Bladder microvascular endothelial cell (primary cell): ENCODE measurements around the gene OR2T34. TPM values are rescaled to one million over a fixed set of nuclear protein-coding genes. Genes with fewer than 3 reads are reported as not detected.

Experiments
- total RNA-seq: library from RNA; depleted of rRNA; stranded (reverse); fragments of >200 nt; gene quantifications from 2 replicates; pipeline ENCODE4 v1.2.3, GENCODE V29; 2014

The OR2T34 gene, protein sequence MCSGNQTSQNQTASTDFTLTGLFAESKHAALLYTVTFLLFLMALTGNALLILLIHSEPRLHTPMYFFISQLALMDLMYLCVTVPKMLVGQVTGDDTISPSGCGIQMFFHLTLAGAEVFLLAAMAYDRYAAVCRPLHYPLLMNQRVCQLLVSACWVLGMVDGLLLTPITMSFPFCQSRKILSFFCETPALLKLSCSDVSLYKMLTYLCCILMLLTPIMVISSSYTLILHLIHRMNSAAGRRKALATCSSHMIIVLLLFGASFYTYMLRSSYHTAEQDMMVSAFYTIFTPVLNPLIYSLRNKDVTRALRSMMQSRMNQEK
- total RNA-seq, result not detected in 2 replicates

DNA sequence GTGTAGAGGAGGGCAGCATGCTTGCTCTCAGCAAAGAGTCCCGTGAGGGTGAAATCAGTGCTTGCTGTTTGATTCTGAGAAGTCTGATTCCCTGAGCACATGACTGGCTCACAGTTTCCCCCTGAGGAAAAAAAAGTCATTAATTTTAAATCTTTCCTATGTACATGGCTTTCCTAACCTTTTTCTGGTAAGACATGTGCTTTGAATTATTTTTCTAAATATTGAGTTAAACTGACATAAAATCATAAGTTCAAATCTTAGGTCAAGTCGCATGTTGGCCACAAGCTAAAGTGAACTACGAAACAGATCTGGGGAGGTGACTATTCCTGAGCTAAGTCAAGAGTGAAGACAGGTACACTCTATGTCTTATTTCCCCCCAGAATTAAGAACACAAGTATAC is at the start of gene OR2T34:
Gene OR2T34 (minus strand): TSS at position 101 of the 400 bp plus-strand sequence. CDS start 0 bp downstream, at position 101.

DNA sequence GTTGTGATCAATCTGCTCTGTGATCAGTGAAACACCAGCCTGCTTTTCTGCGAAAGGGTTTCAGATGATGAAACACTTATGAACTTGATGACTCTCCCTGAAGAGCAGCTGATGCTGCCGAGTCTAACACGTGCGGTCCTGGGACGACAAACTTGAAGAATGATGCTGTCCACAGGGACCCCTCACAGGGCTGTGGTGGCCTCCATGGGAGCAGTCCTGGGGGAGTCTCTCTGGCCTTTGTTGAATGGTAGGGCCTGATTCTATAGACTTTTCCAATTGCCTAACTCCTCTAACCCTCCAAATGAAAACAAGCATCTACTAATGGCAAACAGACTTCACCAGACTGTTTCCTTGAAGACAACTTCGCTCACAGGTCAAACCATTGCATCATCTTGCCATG is 23.0 kb upstream of the OR2T34 start, which contains the start of gene OR2T10:
Gene OR2T10 (minus strand): TSS at position 112 of the 400 bp plus-strand sequence. CDS start 3,932 bp downstream, outside the sequence.

DNA sequence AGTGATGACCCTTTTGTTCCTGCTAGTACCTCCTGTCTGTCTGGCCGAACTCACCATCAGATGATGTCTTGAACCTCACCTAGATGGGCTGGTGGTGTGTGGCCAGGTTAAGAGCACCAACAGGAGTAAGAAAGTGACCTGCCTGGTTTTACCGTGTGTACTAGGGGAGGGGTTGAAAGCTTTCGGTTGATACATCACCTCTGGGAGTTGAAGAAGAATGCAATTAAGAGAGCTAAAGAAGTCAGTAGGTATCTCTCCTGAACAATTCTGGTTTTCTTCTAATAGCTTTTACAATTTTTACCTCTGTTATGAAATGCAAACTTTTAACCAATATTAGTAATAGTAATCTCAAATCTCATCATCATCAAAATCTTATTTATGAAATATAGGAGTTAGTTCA is 11.9 kb downstream of the OR2T34 start, which contains the start of gene OR2T29:
Gene OR2T29 (minus strand): TSS at position 101 of the 400 bp plus-strand sequence. CDS start 3,281 bp downstream, outside the sequence.

Other genes starting within 250 kb of the OR2T34 start
- not detected in 2 replicates for gene OR14C36, start 226.0 kb downstream of the OR2T34 start, total RNA-seq
- gene OR2T4, start 213.1 kb downstream of the OR2T34 start, total RNA-seq, result not detected in 2 replicates
- gene OR2T6, start 199.0 kb downstream of the OR2T34 start, total RNA-seq, result not detected in 2 replicates
- gene OR2T1, start 171.7 kb downstream of the OR2T34 start, total RNA-seq, result not detected in 2 replicates
- not detected in 2 replicates for gene OR2T2, start 129.1 kb downstream of the OR2T34 start, total RNA-seq
- not detected in 2 replicates for gene OR2T3, start 101.4 kb downstream of the OR2T34 start, total RNA-seq
- gene OR2T5, start 86.2 kb downstream of the OR2T34 start, total RNA-seq, result not detected in 2 replicates
- not detected in 2 replicates for gene OR2G6, start 66.7 kb downstream of the OR2T34 start, total RNA-seq
- gene OR2T29, start 12.0 kb downstream of the OR2T34 start, total RNA-seq, result not detected in 2 replicates
- not detected in 2 replicates for gene OR2T10, start 22.9 kb upstream of the OR2T34 start, total RNA-seq
- gene OR2T11, start 60.3 kb upstream of the OR2T34 start, total RNA-seq, result not detected in 2 replicates
- not detected in 2 replicates for gene OR2T35, start 70.5 kb upstream of the OR2T34 start, total RNA-seq
- gene OR2T27, start 80.8 kb upstream of the OR2T34 start, total RNA-seq, result not detected in 2 replicates
- not detected in 2 replicates for gene OR14I1, start 128.0 kb upstream of the OR2T34 start, total RNA-seq
- not detected in 2 replicates for gene LYPD8, start 181.0 kb upstream of the OR2T34 start, total RNA-seq